A549 (cell line): ENCODE data around the gene UGT3A1. TPM values are rescaled to one million over a fixed set of nuclear protein-coding genes. Genes with fewer than 3 reads are reported as not detected.
"Not testable (repeated sequence)": the region's sequence is repeated elsewhere in the genome, so short reads cannot be mapped to it uniquely, and the experiment has no call there.

ENCODE experiments used
- ATAC-seq, 2 experiments: fragments of 200-7000 bp in 1 of 2; fragments of >200 bp in 1 of 2; cut with Nextera tagmentation in 1 of 2; cut with Tn5 transposase in 1 of 2; 3 replicates each; pipeline versions ENCODE4 v1.8.0 to v1.9.1; 2018 to 2020; ENCODE audit warnings: mild to moderate bottlenecking in 1 of 2, moderate library complexity in 1 of 2
- CTCF ChIA-PET: fragments of 300-600 bp; sonication (Branson Sonifier 250); formaldehyde crosslinking; extraction: SDS; loops from one replicate; lab custom pipeline; 2021; ENCODE audit warnings: antibody characterized with exemption, inconsistent platforms; lab: Yijun Ruan, JAX
- POLR2A ChIA-PET: fragments of 350-600 bp; formaldehyde crosslinking; extraction: SDS; loops from one replicate; lab custom pipeline; 2021; ENCODE audit warnings: antibody characterized with exemption, inconsistent platforms; lab: Yijun Ruan, JAX
- DNase-seq, 2 experiments: peaks; one replicate each; pipeline versions ENCODE4 v3.0.0 to v3.0.0-alpha.2; 2011 to 2016; ENCODE audit warnings: low read depth in 1 of 2, low spot score in 1 of 2
- FAIRE-seq: peaks from 2 replicates; lab custom pipeline; 2011; peaks lifted over from hg19 to GRCh38; lab: Jason Lieb, UNC
- H3K27ac ChIP-seq, 2 experiments: fragments of >200 bp; sonication (Bioruptor Twin); formaldehyde crosslinking; 3 replicates each; pipeline ENCODE4 v1.5.1; 2016 to 2017
- H3K4me1 ChIP-seq: fragments of >200 bp; sonication (Bioruptor Twin); formaldehyde crosslinking; 3 replicates; pipeline ENCODE4 v1.6.1; 2016
- H3K4me2 ChIP-seq: fragments of >200 bp; sonication (Bioruptor Twin); formaldehyde crosslinking; 3 replicates; pipeline ENCODE4 v1.6.1; 2016
- H3K4me3 ChIP-seq: fragments of >200 bp; sonication (Bioruptor Twin); formaldehyde crosslinking; 3 replicates; pipeline ENCODE4 v1.5.1; 2016
- H3K9me3 ChIP-seq: fragments of >200 bp; sonication (Bioruptor Twin); formaldehyde crosslinking; 3 replicates; pipeline ENCODE4 v1.6.1; 2016
- CBX2 ChIP-seq: fragments of 200-600 bp; sonication (generic); IDR thresholded peaks from 2 replicates; pipeline ENCODE4 v1.6.1; 2016; ENCODE audit warnings: low read depth, mild to moderate bottlenecking, borderline replicate concordance
- CEBPB ChIP-seq, 2 experiments: fragments of >200 bp in 1 of 2; sonication (Bioruptor Twin) in 1 of 2; formaldehyde crosslinking in 1 of 2; IDR thresholded peaks; 2 replicates each; pipeline ENCODE4 v1.6.1; 2012 to 2016
- CHD2 ChIP-seq: fragments of 150-350 bp; IDR thresholded peaks from 2 replicates; pipeline ENCODE4 v1.6.1; 2014; ENCODE audit warnings: low read length; ENCODE audit not compliant: partially characterized antibody
- FOSB ChIP-seq: fragments of 250-450 bp; sonication (Bioruptor Pico); IDR thresholded peaks from 2 replicates; pipeline ENCODE4 v1.5.0; 2020; ENCODE audit warnings: mild to moderate bottlenecking, moderate library complexity
- FOSL2 ChIP-seq, 2 experiments: fragments of 450-650 bp in 1 of 2; fragments of >200 bp in 1 of 2; sonication (Bioruptor Twin) in 1 of 2; formaldehyde crosslinking; IDR thresholded peaks; 2 replicates each; pipeline versions ENCODE4 v1.5.0 to v1.6.1; 2016 to 2020; ENCODE audit warnings: mild to moderate bottlenecking in 1 of 2, moderate library complexity in 1 of 2
- FOXS1 ChIP-seq: fragments of 250-450 bp; sonication (Bioruptor Pico); IDR thresholded peaks from 2 replicates; pipeline ENCODE4 v1.5.0; 2020; ENCODE audit warnings: mild to moderate bottlenecking, moderate library complexity
- GATA3 ChIP-seq: IDR thresholded peaks from 2 replicates; pipeline ENCODE4 v1.6.1; 2012; ENCODE audit warnings: borderline replicate concordance
- HDAC2 ChIP-seq: fragments of 200-600 bp; sonication (generic); IDR thresholded peaks from 2 replicates; pipeline ENCODE4 v1.6.1; 2016
- HEYL ChIP-seq: fragments of 250-450 bp; sonication (Bioruptor Pico); IDR thresholded peaks from 2 replicates; pipeline ENCODE4 v1.8.0; 2021; ENCODE audit warnings: mild to moderate bottlenecking, moderate library complexity
- JUN ChIP-seq, 2 experiments: fragments of >200 bp; sonication (Bioruptor Twin); formaldehyde crosslinking; IDR thresholded peaks; 2 replicates in 1 of 2; 3 replicates in 1 of 2; pipeline ENCODE4 v1.6.1; 2016 to 2017
- KDM1A ChIP-seq: fragments of 200-600 bp; sonication (generic); IDR thresholded peaks from 2 replicates; pipeline ENCODE4 v1.6.1; 2016; ENCODE audit warnings: low read depth, mild to moderate bottlenecking
- KDM5A ChIP-seq: fragments of 200-600 bp; sonication (generic); IDR thresholded peaks from 2 replicates; pipeline ENCODE4 v1.6.1; 2016; ENCODE audit warnings: antibody characterized with exemption, mild to moderate bottlenecking
- MYC ChIP-seq: IDR thresholded peaks from 2 replicates; pipeline ENCODE4 v1.6.1; 2012; ENCODE audit warnings: mild to moderate bottlenecking, inconsistent platforms, low read length, improper control_type of control experiment, borderline replicate concordance
- NFE2L2 ChIP-seq: fragments of 150-350 bp; conservative IDR thresholded peaks from 2 replicates; pipeline ENCODE4 v1.6.1; 2014; ENCODE audit warnings: low read length
- POLR2AphosphoS2 ChIP-seq: conservative IDR thresholded peaks from 2 replicates; pipeline ENCODE4 v1.6.1; 2012; ENCODE audit warnings: low read length, improper control_type of control experiment, inconsistent platforms
- SMC3 ChIP-seq: fragments of >200 bp; sonication (Bioruptor Twin); formaldehyde crosslinking; IDR thresholded peaks from 3 replicates; pipeline ENCODE4 v1.6.1; 2018; ENCODE audit warnings: inconsistent platforms
- TFCP2L1 ChIP-seq: fragments of 250-450 bp; sonication (Bioruptor Pico); IDR thresholded peaks from 2 replicates; pipeline ENCODE4 v1.5.0; 2021; ENCODE audit warnings: mild to moderate bottlenecking
- TP53 ChIP-seq: fragments of 250-450 bp; sonication (Bioruptor Pico); IDR thresholded peaks from 2 replicates; pipeline ENCODE4 v1.5.0; 2021; ENCODE audit warnings: mild to moderate bottlenecking, moderate library complexity
- ZNF302 ChIP-seq: fragments of 250-450 bp; sonication (Bioruptor Pico); IDR thresholded peaks from 2 replicates; pipeline ENCODE4 v1.9.0; 2021; ENCODE audit warnings: inconsistent platforms, mild to moderate bottlenecking, moderate library complexity
- ZSCAN20 ChIP-seq: fragments of 250-450 bp; sonication (Bioruptor Pico); IDR thresholded peaks from 2 replicates; pipeline ENCODE4 v1.8.0; 2022; ENCODE audit warnings: mild to moderate bottlenecking, moderate library complexity
- WGBS: methylation state at CpG from one replicate; pipeline ENCODE4 v1.1.6; 2017; ENCODE audit errors: missing lambda C conversion rate; 5-methylcytosine and 5-hydroxymethylcytosine counted together
- polyA minus RNA-seq: library from RNA; depleted of rRNA, polyadenylated mRNA; stranded (reverse); fragments of >200 nt; gene quantifications from 2 replicates; pipeline ENCODE4 v1.2.3, GENCODE V29; 2011; rRNA and poly(A)+ RNA removed
- polyA plus RNA-seq, 4 experiments: library from polyadenylated mRNA; depleted of rRNA in 3 of 4; stranded (reverse); fragments of >200 nt; fragmentation: RNase III in 1 of 4; extraction: RNeasy Plus Mini Kit Qiagen cat#74134 plus additional on column Dnase treatment in 1 of 4; gene quantifications; 2 replicates in 3 of 4; 3 replicates in 1 of 4; pipeline ENCODE4 v1.2.3, GENCODE V29; 2011 to 2017
- TF ChIP-seq, protein P1 (sequence below): fragments of 450-650 bp; IDR thresholded peaks from 2 replicates; pipeline ENCODE4 v1.6.1; 2014; ENCODE audit warnings: antibody characterized with exemption
- TF ChIP-seq, protein P2 (sequence below): fragments of >200 bp; sonication (Bioruptor Twin); formaldehyde crosslinking; IDR thresholded peaks from 3 replicates; pipeline ENCODE4 v1.6.1; 2016
- TF ChIP-seq, protein P3 (sequence below): fragments of >200 bp; sonication (Bioruptor Twin); formaldehyde crosslinking; IDR thresholded peaks from 3 replicates; pipeline ENCODE4 v1.5.1; 2016
- TF ChIP-seq, protein P4 (sequence below): IDR thresholded peaks from 2 replicates; pipeline ENCODE4 v1.6.1; 2012; ENCODE audit warnings: low read depth, borderline replicate concordance

Gene UGT3A1, protein sequence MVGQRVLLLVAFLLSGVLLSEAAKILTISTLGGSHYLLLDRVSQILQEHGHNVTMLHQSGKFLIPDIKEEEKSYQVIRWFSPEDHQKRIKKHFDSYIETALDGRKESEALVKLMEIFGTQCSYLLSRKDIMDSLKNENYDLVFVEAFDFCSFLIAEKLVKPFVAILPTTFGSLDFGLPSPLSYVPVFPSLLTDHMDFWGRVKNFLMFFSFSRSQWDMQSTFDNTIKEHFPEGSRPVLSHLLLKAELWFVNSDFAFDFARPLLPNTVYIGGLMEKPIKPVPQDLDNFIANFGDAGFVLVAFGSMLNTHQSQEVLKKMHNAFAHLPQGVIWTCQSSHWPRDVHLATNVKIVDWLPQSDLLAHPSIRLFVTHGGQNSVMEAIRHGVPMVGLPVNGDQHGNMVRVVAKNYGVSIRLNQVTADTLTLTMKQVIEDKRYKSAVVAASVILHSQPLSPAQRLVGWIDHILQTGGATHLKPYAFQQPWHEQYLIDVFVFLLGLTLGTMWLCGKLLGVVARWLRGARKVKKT
- polyA plus RNA-seq (2011; rRNA removed) (not detected in 2 replicates), polyA plus RNA-seq (2017; fragmentation: RNase III; extraction: RNeasy Plus Mini Kit Qiagen cat#74134 plus additional on column Dnase treatment) (not detected in 3 replicates), polyA minus RNA-seq (not detected in 2 replicates)
- not detected in 2 replicates for polyA plus RNA-seq (2012; cell fraction: cytosol; rRNA removed)
- polyA plus RNA-seq (2012; cell fraction: nucleus; rRNA removed): not detected in 2 replicates

DNA sequence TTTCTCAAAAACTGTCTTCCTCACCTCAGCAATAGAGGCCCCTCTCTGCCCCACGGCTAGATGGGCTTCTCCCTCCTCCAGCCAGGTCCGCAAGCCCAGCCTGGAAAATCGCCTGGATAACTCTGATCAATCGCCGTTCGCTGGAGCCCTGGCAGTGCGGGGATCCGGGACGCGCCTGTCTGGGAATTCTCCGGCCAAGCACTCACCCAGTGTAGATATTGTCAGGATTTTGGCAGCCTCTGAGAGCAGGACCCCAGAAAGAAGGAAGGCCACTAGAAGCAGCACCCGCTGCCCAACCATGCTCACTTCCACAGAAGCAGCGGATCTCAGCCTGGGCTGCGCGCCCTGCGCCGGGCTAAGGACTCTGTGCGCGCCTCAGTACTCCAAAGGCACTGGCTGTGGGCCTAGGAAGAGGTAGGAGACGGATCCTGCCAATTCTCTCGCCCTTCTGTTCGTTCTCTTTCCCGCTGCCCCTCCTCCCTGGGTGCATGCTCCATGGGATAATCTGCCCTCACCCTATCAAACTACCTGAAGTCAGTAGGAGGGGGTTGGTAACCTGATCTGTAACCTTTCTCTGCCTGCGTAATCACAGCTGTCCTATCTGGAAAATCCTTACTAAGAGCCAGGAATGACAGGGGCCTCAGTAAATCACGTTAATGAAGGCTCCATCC, at the start of gene UGT3A1:
UGT3A1 (minus strand) TSS at position 450 of the 671 bp plus-strand sequence; CDS start at position 300, 150 bp downstream.
- DNase-seq (no peak), ATAC-seq (no peak), FAIRE-seq (no peak)
- Histone ChIP-seq H3K4me1 (no peaks in the 10 kb centered on the region), H3K4me2 (no peak within 1 kb of the TSS), H3K9me3 (no peaks in the 10 kb centered on the region), H3K4me3 (no peak within 1 kb of the TSS), H3K27ac (no peak within 1 kb of the TSS)
- CTCF ChIA-PET: no interaction called here
- POLR2A ChIA-PET: no interaction called here
- no peak for TF ChIP-seq JUN (IDR thresholded peaks at IDR 0.05)
- TF ChIP-seq, protein P1, sequence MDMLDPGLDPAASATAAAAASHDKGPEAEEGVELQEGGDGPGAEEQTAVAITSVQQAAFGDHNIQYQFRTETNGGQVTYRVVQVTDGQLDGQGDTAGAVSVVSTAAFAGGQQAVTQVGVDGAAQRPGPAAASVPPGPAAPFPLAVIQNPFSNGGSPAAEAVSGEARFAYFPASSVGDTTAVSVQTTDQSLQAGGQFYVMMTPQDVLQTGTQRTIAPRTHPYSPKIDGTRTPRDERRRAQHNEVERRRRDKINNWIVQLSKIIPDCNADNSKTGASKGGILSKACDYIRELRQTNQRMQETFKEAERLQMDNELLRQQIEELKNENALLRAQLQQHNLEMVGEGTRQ: no peak
- TF ChIP-seq, protein P2, sequence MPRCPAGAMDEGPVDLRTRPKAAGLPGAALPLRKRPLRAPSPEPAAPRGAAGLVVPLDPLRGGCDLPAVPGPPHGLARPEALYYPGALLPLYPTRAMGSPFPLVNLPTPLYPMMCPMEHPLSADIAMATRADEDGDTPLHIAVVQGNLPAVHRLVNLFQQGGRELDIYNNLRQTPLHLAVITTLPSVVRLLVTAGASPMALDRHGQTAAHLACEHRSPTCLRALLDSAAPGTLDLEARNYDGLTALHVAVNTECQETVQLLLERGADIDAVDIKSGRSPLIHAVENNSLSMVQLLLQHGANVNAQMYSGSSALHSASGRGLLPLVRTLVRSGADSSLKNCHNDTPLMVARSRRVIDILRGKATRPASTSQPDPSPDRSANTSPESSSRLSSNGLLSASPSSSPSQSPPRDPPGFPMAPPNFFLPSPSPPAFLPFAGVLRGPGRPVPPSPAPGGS: no peak
- TF ChIP-seq HEYL: no peak
- no peak for TF ChIP-seq CEBPB (IDR thresholded peaks at IDR 0.05)
- no peak for TF ChIP-seq GATA3
- TF ChIP-seq, protein P3, sequence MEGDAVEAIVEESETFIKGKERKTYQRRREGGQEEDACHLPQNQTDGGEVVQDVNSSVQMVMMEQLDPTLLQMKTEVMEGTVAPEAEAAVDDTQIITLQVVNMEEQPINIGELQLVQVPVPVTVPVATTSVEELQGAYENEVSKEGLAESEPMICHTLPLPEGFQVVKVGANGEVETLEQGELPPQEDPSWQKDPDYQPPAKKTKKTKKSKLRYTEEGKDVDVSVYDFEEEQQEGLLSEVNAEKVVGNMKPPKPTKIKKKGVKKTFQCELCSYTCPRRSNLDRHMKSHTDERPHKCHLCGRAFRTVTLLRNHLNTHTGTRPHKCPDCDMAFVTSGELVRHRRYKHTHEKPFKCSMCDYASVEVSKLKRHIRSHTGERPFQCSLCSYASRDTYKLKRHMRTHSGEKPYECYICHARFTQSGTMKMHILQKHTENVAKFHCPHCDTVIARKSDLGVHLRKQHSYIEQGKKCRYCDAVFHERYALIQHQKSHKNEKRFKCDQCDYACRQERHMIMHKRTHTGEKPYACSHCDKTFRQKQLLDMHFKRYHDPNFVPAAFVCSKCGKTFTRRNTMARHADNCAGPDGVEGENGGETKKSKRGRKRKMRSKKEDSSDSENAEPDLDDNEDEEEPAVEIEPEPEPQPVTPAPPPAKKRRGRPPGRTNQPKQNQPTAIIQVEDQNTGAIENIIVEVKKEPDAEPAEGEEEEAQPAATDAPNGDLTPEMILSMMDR: no peak
- no peak for TF ChIP-seq KDM1A
- no peak for TF ChIP-seq KDM5A
- TF ChIP-seq ZSCAN20 (CRISPR knock-in tag): no peak
- no peak for TF ChIP-seq POLR2AphosphoS2
- WGBS: 47% methylated on average over 25 of the region's 25 CpGs

DNA sequence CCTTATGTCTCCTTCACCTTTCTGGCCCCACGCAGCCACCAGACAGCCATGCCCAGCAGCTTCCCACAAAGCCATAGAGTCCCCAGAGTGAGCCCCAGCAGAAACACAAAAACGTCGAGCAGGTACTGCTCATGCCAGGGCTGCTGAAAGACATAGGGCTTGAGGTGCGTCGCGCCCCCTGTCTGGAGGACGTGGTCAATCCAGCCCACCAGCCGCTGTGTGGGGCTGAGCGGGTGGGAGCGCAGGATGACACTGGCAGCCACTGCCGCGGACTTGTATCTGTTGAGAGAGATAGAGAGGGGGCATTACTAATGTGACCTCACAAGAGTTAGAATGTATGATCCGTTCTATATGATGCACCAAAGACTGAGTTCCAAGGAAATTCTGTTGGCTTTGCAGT, 44.5 kb upstream of the UGT3A1 start:
- no peak; a peak in 1 of 6 replicates for ATAC-seq

DNA sequence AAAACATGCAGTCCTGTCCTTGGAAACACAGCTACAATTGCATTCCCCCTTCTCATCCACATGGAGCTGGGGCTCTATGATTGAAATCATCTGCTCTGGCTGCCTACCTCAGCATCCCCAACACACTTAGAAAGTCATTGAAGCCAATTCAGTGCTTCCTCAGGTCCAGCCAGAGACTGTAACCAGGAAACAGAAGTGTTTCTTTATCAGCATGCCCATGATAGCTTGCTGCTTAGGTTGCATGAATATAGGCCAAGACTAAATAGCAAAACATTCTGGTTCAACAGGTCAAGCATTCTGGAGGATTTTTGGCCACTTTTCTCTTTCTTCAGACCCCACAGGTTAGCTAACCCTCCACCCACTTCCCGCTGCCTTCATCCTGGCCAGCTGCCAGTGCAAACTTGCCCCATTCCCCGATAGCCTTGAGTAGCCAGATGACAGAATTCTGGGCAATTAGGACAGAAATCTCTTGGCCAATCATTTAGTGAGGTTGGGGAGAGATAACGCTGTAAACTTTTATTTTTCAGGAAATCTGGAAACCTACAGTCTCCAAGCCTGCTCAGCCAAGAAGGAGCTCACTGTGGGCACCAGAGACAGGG, 43.4 kb upstream of the UGT3A1 start:
- CTCF ChIA-PET: interaction anchor here (0.6 to 1.9 kb wide), 3 partner anchors 13 to 779 kb away, joined by 3 read pairs; no protein-coding TSS in a partner anchor
- ATAC-seq, H3K9me3 ChIP-seq, DNase-seq, H3K4me1 ChIP-seq, H3K27ac ChIP-seq, H3K4me2 ChIP-seq, FAIRE-seq, H3K4me3 ChIP-seq, POLR2A ChIA-PET: not testable (repeated sequence)
- WGBS: 5% methylated on average over 3 of the region's 3 CpGs

More for the DNA sequence above, 44.5 kb upstream of the UGT3A1 start:
- TF ChIP-seq MYC: no peak
- TF ChIP-seq FOSL2 (IDR thresholded peaks at IDR 0.05): no peak
- TF ChIP-seq FOSL2 (CRISPR knock-in tag; IDR thresholded peaks at IDR 0.05): no peak
- no peak for TF ChIP-seq FOSB
- TF ChIP-seq SMC3: no peak
- TF ChIP-seq TFCP2L1: no peak
- TF ChIP-seq, protein P3: no peak
- no peak for TF ChIP-seq ZNF302 (CRISPR knock-in tag)
- no peak for TF ChIP-seq KDM5A
- no peak for TF ChIP-seq KDM1A
- TF ChIP-seq CEBPB (IDR thresholded peaks at IDR 0.05): no peak
- no peak for TF ChIP-seq TP53 (CRISPR knock-in tag)
- no peak for TF ChIP-seq NFE2L2
- TF ChIP-seq HDAC2: no peak
- TF ChIP-seq CBX2: no peak
- TF ChIP-seq, protein P2: no peak
- TF ChIP-seq FOXS1 (CRISPR knock-in tag): no peak
- TF ChIP-seq CHD2: no peak
- TF ChIP-seq, protein P4, sequence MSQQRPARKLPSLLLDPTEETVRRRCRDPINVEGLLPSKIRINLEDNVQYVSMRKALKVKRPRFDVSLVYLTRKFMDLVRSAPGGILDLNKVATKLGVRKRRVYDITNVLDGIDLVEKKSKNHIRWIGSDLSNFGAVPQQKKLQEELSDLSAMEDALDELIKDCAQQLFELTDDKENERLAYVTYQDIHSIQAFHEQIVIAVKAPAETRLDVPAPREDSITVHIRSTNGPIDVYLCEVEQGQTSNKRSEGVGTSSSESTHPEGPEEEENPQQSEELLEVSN: no peak
- TF ChIP-seq, all 56 proteins: peak for 0
- Histone ChIP-seq H3K4me1 (no peaks in the 10 kb centered on the region), H3K9me3 (no peaks in the 10 kb centered on the region), H3K4me3 (no peak overlapping the region), H3K27ac (no peak overlapping the region), H3K4me2 (no peak overlapping the region)
- WGBS: 53% methylated on average over 13 of the region's 13 CpGs
- FAIRE-seq (no peak), DNase-seq (no peak)
- ChIA-PET POLR2A (no interaction called here), CTCF (interaction anchor here (1.0 to 1.9 kb wide), 2 partner anchors 14 to 17 kb away, joined by 3 read pairs; no protein-coding TSS in a partner anchor)
